ENCODE results near the gene ANGPTL5.

Gene ANGPTL5

GRCh38 chr11:101867951-101868350, 48.4 kb downstream of the ANGPTL5 start:
- no peaks in the 10 kb centered on the region for H3F3A ChIP-seq (ENCODE audit: insufficient read depth, low read length)
- no peaks in the 10 kb centered on the region for H3K27me3 ChIP-seq (ENCODE audit: insufficient read depth, low read length)
- no peak overlapping the region for H3K27ac ChIP-seq (ENCODE audit: low read depth, low read length, poor library complexity, severe bottlenecking)
- H4K20me1 ChIP-seq (ENCODE audit: insufficient read depth, low read length) = no peaks in the 10 kb centered on the region
- no peak overlapping the region for H3K4me2 ChIP-seq (ENCODE audit: low read length)
- no peaks in the 10 kb centered on the region for H3K79me2 ChIP-seq (ENCODE audit: insufficient read depth, low read length)
- H3K9me2 ChIP-seq (ENCODE audit: low read depth, low read length) = no peaks in the 10 kb centered on the region
- no peak overlapping the region for H2AFZ ChIP-seq (ENCODE audit: low read length)
- H3K9me3 ChIP-seq (ENCODE audit: low read length) = no peaks in the 10 kb centered on the region
- H3K36me3 ChIP-seq (ENCODE audit: insufficient read depth, low read length) = no peaks in the 10 kb centered on the region
- no peak overlapping the region for H3K9ac ChIP-seq (ENCODE audit: low read length)
- no peak overlapping the region for H3K4me3 ChIP-seq (ENCODE audit: low read depth, low read length, poor library complexity, severe bottlenecking)
- H3K4me1 ChIP-seq (ENCODE audit: insufficient read depth, low read length, severe bottlenecking) = no peaks in the 10 kb centered on the region
- TF ChIP-seq EZH2 (IDR thresholded peaks at IDR 0.05; ENCODE audit: borderline replicate concordance, low read length) (no peak), CTCF (IDR thresholded peaks at IDR 0.05; ENCODE audit: low read length) (no peak)

- no peaks in the 10 kb centered on the region for H4K20me1 ChIP-seq (ENCODE audit: insufficient read depth, low read length)
- no peaks in the 10 kb centered on the region for H3K9me2 ChIP-seq (ENCODE audit: low read depth, low read length)
- H3K4me2 ChIP-seq (ENCODE audit: low read length) = no peak overlapping the region
- no peaks in the 10 kb centered on the region for H3K4me1 ChIP-seq (ENCODE audit: insufficient read depth, low read length, severe bottlenecking)
- no peak overlapping the region for H3K9ac ChIP-seq (ENCODE audit: low read length)
- H3F3A ChIP-seq (ENCODE audit: insufficient read depth, low read length) = no peaks in the 10 kb centered on the region
- no peak overlapping the region for H3K27ac ChIP-seq (ENCODE audit: low read depth, low read length, poor library complexity, severe bottlenecking)
- no peaks in the 10 kb centered on the region for H3K36me3 ChIP-seq (ENCODE audit: insufficient read depth, low read length)
- H3K4me3 ChIP-seq (ENCODE audit: low read depth, low read length, poor library complexity, severe bottlenecking) = no peak overlapping the region
- H3K79me2 ChIP-seq (ENCODE audit: insufficient read depth, low read length) = no peaks in the 10 kb centered on the region
- no peaks in the 10 kb centered on the region for H3K27me3 ChIP-seq (ENCODE audit: insufficient read depth, low read length)
- H3K9me3 ChIP-seq (ENCODE audit: low read length) = no peaks in the 10 kb centered on the region
- no peak overlapping the region for H2AFZ ChIP-seq (ENCODE audit: low read length)
- TF ChIP-seq CTCF (IDR thresholded peaks at IDR 0.05; ENCODE audit: low read length) = no peak
- no peak for TF ChIP-seq EZH2 (IDR thresholded peaks at IDR 0.05; ENCODE audit: borderline replicate concordance, low read length)
These were observed 49.5 kb downstream of the ANGPTL5 start for GRCh38 chr11:101866619-101867491.

GRCh38 chr11:101864098-101864497, 52.2 kb downstream of the ANGPTL5 start:
- Histone ChIP-seq H3K79me2 (ENCODE audit: insufficient read depth, low read length) (no peaks in the 10 kb centered on the region), H3K27ac (ENCODE audit: low read depth, low read length, poor library complexity, severe bottlenecking) (no peak overlapping the region), H3K4me1 (ENCODE audit: insufficient read depth, low read length, severe bottlenecking) (no peaks in the 10 kb centered on the region), H2AFZ (ENCODE audit: low read length) (no peak overlapping the region), H3K27me3 (ENCODE audit: insufficient read depth, low read length) (no peaks in the 10 kb centered on the region), H3K4me3 (ENCODE audit: low read depth, low read length, poor library complexity, severe bottlenecking) (no peak overlapping the region), H4K20me1 (ENCODE audit: insufficient read depth, low read length) (no peaks in the 10 kb centered on the region), H3K9me3 (ENCODE audit: low read length) (no peaks in the 10 kb centered on the region), H3K36me3 (ENCODE audit: insufficient read depth, low read length) (no peaks in the 10 kb centered on the region), H3K4me2 (ENCODE audit: low read length) (no peak overlapping the region), H3K9ac (ENCODE audit: low read length) (no peak overlapping the region), H3F3A (ENCODE audit: insufficient read depth, low read length) (no peaks in the 10 kb centered on the region), H3K9me2 (ENCODE audit: low read depth, low read length) (no peaks in the 10 kb centered on the region)
- no peak for TF ChIP-seq EZH2 (IDR thresholded peaks at IDR 0.05; ENCODE audit: borderline replicate concordance, low read length)
- TF ChIP-seq CTCF (IDR thresholded peaks at IDR 0.05; ENCODE audit: low read length) = no peak
